Peyer's patch (tissue), 4 donors: ENCODE measurements around the gene NRG3.

Source experiments
- CTCF ChIP-seq, 6 experiments: fragments of 450-650 bp in 4 of 6; fragments of 200-600 bp in 2 of 6; sonication (generic) in 1 of 6; IDR thresholded peaks; one replicate each; pipeline ENCODE4 v1.5.1; 2017 to 2019; ENCODE audit warnings: antibody characterized with exemption in 6 of 6, mild to moderate bottlenecking in 3 of 6, moderate library complexity in 1 of 6
- POLR2A ChIP-seq, 2 donors: fragments of 450-650 bp; IDR thresholded peaks; one replicate each; pipeline ENCODE4 v1.5.1; 2017; ENCODE audit warnings: antibody characterized with exemption in 2 of 2, mild to moderate bottlenecking in 2 of 2, moderate library complexity in 2 of 2

GRCh38 chr10:82213784-82214183, 338.8 kb downstream of the NRG3 start:
- no peak for TF ChIP-seq CTCF (IDR thresholded peaks at IDR 0.05)
- no peak for TF ChIP-seq POLR2A (IDR thresholded peaks at IDR 0.05)
